RWPE2 (cell line): Measurements from ENCODE around the gene MCF2L.
"Not testable (repeated sequence)": the region's sequence is repeated elsewhere in the genome, so short reads cannot be mapped to it uniquely, and the experiment has no call there.

ENCODE experiments used
- ATAC-seq: fragments of 200-7000 bp; cut with Tn5 transposase; 3 replicates; pipeline ENCODE4 v1.9.1; 2021; ENCODE audit warnings: low read depth
- DNase-seq: peaks from one replicate; pipeline ENCODE4 v3.0.0-alpha.2; 2020; ENCODE audit warnings: low spot score
- H3K27ac ChIP-seq: fragments of 450-650 bp; 2 replicates; pipeline ENCODE4 v1.5.1; 2017; ENCODE audit warnings: mild to moderate bottlenecking; ENCODE audit not compliant: poor library complexity, severe bottlenecking
- H3K27me3 ChIP-seq: fragments of 250-450 bp; sonication (Bioruptor Pico); 2 replicates; pipeline ENCODE4 v1.5.1; 2021; ENCODE audit warnings: mild to moderate bottlenecking, moderate library complexity; ENCODE audit not compliant: insufficient read depth, poor library complexity, severe bottlenecking
- H3K36me3 ChIP-seq: fragments of 250-450 bp; sonication (Bioruptor Pico); 2 replicates; pipeline ENCODE4 v1.5.1; 2020; ENCODE audit warnings: low read depth, mild to moderate bottlenecking, moderate library complexity
- H3K4me1 ChIP-seq: fragments of 250-450 bp; sonication (Bioruptor Pico); 2 replicates; pipeline ENCODE4 v1.5.1; 2021; ENCODE audit warnings: mild to moderate bottlenecking, moderate library complexity; ENCODE audit not compliant: insufficient read depth, poor library complexity, severe bottlenecking
- H3K4me3 ChIP-seq: fragments of 250-450 bp; sonication (Bioruptor Pico); 2 replicates; pipeline ENCODE4 v1.5.1; 2021; ENCODE audit warnings: mild to moderate bottlenecking, moderate library complexity; ENCODE audit not compliant: severe bottlenecking
- H3K9me3 ChIP-seq: fragments of 250-450 bp; sonication (Bioruptor Pico); 2 replicates; pipeline ENCODE4 v1.5.1; 2021; ENCODE audit warnings: mild to moderate bottlenecking, moderate library complexity; ENCODE audit not compliant: severe bottlenecking
- TF ChIP-seq, protein P1 (sequence below): fragments of 450-650 bp; IDR thresholded peaks from one replicate; pipeline ENCODE4 v1.5.1; 2017; ENCODE audit warnings: mild to moderate bottlenecking, moderate library complexity; ENCODE audit not compliant: poor library complexity, severe bottlenecking

The MCF2L gene

DNA sequence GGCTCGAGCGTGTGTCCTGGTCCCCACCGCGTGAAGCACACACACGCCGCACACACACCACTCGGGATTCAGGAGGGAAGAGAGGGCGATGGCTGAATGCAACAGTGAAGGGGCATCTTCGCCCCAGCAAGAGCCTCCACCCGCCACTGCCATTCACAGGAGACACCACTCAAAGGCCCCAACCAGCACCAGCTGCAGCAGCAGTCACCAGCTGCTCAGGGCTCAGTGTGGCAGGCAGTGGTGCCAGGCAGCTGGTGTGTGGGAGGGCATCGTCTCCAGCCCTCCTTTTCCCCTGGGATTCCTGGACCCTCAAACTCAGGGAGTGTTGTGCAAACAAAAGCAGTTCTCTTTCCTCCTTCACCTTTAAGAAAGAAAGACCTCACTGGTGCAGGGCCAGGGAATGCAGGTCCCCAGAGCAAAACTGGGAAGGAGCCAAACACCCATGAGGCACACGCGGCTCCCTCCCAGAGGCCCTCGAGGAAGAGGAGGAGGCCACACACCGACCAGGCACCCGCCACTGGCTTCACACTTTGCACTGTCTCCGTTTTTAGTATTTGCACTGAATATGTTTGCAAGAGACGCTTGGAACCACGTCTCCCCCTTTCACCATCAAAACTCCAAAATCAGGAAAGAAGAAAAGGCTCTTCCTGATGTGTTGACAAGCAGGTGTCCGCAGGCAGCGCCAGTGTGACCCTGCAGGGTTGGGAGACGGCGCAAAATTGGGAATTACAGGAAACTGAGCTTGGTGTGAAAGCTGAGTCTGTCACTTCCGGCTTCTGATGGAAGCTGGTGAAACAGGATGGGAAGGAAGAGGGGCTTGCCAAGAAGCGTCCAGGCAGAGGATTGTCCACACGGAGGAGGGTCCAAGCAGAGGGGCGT lies 110.1 kb downstream of the MCF2L start:
- no peak overlapping the region for H3K27ac ChIP-seq
- ATAC-seq (no peak), DNase-seq (peak; percentile 38)
- no peaks in the 10 kb centered on the region for H3K27me3 ChIP-seq
- no peaks in the 10 kb centered on the region for H3K36me3 ChIP-seq
- H3K4me1 ChIP-seq = no peaks in the 10 kb centered on the region
- TF ChIP-seq, protein P1, sequence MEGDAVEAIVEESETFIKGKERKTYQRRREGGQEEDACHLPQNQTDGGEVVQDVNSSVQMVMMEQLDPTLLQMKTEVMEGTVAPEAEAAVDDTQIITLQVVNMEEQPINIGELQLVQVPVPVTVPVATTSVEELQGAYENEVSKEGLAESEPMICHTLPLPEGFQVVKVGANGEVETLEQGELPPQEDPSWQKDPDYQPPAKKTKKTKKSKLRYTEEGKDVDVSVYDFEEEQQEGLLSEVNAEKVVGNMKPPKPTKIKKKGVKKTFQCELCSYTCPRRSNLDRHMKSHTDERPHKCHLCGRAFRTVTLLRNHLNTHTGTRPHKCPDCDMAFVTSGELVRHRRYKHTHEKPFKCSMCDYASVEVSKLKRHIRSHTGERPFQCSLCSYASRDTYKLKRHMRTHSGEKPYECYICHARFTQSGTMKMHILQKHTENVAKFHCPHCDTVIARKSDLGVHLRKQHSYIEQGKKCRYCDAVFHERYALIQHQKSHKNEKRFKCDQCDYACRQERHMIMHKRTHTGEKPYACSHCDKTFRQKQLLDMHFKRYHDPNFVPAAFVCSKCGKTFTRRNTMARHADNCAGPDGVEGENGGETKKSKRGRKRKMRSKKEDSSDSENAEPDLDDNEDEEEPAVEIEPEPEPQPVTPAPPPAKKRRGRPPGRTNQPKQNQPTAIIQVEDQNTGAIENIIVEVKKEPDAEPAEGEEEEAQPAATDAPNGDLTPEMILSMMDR = no peak
- H3K4me3 ChIP-seq = no peak overlapping the region
- H3K9me3 ChIP-seq = no peaks in the 10 kb centered on the region

DNA sequence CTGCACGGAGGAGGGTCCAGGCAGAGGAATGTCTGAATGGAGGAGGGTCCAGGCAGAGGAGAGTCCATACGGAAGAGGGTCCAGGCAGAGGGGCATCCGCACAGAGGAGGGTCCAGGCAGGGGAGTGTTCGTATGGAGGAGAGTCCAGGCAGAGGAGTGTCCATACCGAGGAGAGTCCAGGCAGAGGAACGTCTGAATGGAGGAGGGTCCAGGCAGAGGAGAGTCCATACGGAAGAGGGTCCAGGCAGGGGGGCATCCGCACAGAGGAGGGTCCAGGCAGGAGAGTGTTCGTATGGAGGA lies 110.7 kb downstream of the MCF2L start:
- H3K9me3 ChIP-seq, ATAC-seq, H3K4me3 ChIP-seq, H3K27me3 ChIP-seq, H3K27ac ChIP-seq, H3K4me1 ChIP-seq, H3K36me3 ChIP-seq: not testable (repeated sequence)
- DNase-seq = peak; percentile 18

DNA sequence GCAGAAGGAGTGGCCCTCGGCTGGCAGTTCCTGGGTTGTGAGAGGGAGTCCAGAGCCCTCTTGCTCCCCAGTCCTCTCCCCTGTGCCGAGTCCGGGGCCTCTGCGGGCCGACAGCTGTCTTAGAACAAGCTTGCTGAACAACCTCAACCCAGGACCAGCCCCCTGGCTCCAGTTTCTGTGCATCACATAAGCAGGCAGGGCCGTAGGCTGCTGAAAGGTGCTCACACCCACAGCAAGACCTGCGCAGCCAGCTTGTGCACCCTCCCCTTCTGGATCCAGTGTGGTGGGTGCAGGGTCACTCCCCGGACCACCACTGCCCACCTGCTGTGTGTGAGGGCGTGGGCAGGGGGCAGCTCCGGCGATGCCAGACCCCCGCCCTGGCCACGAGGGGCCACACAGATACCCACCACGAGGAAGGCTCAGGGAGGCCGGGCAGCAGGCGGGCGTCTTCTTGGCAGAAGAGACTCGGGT lies 111.4 kb downstream of the MCF2L start:
- Histone ChIP-seq H3K27ac (no peak overlapping the region), H3K27me3 (no peaks in the 10 kb centered on the region), H3K9me3 (no peaks in the 10 kb centered on the region), H3K4me3 (no peak overlapping the region), H3K36me3 (no peaks in the 10 kb centered on the region), H3K4me1 (no peaks in the 10 kb centered on the region)
- TF ChIP-seq, protein P1 = no peak
- DNase-seq = no peak
- no peak for ATAC-seq

DNA sequence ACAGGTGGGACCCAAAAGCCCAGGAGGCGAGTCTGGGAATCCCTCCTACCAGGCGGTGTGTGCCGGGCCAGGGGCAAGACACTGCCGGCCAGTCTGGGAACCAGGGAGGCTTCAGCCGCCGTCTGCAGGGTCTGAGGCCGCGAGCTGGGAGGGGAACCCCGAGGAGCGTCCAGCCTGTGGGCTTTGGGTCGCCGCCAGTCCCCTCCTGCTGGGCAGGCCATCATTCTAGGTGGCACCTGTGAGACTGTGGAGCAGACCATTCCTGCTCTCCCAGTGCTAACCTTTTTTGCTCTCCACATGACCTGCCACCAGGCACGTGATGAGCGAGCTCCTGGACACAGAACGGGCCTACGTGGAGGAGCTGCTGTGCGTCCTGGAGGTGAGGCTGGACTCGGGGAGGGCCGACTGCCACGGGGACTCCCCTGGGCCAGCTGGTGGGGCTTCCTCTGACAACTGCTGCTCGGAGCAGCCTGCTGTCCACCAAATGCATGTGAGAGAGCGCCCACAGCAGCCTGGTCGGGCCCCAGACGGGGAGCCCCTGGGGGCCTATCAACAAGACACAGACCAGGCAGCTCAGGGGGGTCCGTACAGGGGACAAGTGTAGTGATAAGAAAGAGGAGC lies 112.0 kb downstream of the MCF2L start:
- H3K27ac ChIP-seq = no peak overlapping the region
- TF ChIP-seq, protein P1 = no peak
- no peak for DNase-seq
- H3K27me3 ChIP-seq = no peaks in the 10 kb centered on the region
- no peaks in the 10 kb centered on the region for H3K4me1 ChIP-seq
- no peak overlapping the region for H3K4me3 ChIP-seq
- H3K36me3 ChIP-seq = no peaks in the 10 kb centered on the region
- ATAC-seq = no peak
- no peaks in the 10 kb centered on the region for H3K9me3 ChIP-seq

DNA sequence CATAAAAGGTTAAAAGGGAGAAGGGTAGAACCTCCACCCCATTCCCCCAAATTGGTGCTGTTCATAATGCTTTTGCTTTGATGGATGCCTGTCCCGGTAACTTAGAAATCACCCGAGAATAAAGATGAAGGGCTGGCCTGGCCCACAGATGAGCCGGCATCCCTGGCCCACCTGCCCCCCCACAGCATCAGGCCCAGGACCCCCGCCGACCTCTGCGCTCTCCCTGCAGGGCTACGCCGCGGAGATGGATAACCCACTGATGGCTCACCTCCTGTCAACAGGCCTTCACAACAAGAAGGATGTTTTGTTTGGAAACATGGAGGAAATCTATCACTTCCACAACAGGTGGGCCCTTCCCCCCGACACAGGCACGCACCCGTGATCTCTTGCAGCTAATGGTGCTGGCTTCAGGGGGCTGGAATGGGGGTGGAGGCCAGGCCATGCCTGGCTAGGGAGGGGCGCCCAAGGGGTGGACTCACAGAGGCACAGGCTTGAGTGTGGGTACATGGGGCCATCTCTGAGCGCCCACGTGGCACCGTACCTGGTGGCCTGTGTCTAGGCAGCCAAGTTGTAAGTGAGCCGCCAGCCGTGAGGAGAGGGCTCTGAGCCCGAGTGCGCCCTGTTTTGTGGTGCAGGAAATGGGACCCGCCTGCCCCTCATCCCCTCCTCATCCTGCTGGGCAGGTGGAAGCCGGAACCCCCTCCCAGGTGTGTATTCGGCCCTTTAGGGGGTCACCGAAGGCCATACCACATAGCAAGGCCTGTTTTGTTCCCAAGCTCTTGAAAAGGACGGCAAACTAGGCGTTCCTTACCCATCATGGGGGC lies 113.4 kb downstream of the MCF2L start:
- DNase-seq (no peak), ATAC-seq (no peak)
- no peaks in the 10 kb centered on the region for H3K4me1 ChIP-seq
- H3K9me3 ChIP-seq = no peaks in the 10 kb centered on the region
- no peaks in the 10 kb centered on the region for H3K27me3 ChIP-seq
- H3K27ac ChIP-seq = no peak overlapping the region
- H3K36me3 ChIP-seq = no peaks in the 10 kb centered on the region
- no peak overlapping the region for H3K4me3 ChIP-seq
- TF ChIP-seq, protein P1 = no peak
